OCI-LY7 (cell line): ENCODE data around the gene ZHX3.

Experiments used
- EZH2phosphoT487 ChIP-seq: fragments of 200-600 bp; sonication (generic); IDR thresholded peaks from 2 replicates; pipeline ENCODE4 v1.6.1; 2018; ENCODE audit warnings: low read depth, borderline replicate concordance, mild to moderate bottlenecking, mixed run types, antibody characterized with exemption, low read length, moderate library complexity, mixed read lengths
- TF ChIP-seq, protein P1 (sequence below): fragments of 200-600 bp; sonication (generic); conservative IDR thresholded peaks from 2 replicates; pipeline ENCODE4 v1.5.1; 2014; ENCODE audit warnings: mild to moderate bottlenecking, antibody characterized with exemption, low read length, moderate library complexity, mixed read lengths

DNA sequence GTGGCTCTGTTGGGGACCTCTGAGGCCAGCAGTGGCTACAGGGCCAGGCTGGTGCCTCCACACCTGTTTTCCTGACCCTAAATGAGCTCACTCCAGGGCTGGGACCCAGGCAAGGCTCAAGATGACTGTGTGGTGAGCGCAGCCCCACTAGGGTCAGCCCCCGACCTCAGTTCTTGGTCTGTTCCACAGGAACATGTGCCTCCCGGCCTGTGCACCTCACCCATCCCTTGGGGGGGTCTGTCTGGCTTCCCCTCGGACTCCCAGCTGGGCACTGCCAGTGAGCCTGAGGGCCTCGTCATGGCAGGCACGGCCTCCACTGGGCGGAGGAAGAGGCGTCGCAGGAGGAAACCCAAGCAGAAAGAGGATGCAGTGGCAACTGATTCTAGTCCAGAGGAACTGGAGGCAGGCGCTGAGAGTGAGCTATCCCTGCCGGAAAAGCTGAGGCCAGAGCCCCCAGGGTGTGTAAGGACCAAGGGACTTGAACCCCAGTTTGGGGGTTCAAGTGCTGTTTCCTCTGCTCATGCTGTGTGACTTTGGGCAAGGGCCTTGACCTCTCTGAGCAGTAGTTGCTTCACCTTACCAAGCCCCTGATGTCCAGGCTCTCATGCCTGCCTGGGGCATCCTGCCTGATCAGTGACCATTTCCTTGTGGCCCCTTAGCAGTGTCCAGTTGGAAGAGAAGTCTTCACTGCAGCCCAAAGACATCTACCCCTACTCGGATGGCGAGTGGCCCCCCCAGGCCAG lies 31.1 kb upstream of the ZHX3 start:
- TF ChIP-seq, protein P1, sequence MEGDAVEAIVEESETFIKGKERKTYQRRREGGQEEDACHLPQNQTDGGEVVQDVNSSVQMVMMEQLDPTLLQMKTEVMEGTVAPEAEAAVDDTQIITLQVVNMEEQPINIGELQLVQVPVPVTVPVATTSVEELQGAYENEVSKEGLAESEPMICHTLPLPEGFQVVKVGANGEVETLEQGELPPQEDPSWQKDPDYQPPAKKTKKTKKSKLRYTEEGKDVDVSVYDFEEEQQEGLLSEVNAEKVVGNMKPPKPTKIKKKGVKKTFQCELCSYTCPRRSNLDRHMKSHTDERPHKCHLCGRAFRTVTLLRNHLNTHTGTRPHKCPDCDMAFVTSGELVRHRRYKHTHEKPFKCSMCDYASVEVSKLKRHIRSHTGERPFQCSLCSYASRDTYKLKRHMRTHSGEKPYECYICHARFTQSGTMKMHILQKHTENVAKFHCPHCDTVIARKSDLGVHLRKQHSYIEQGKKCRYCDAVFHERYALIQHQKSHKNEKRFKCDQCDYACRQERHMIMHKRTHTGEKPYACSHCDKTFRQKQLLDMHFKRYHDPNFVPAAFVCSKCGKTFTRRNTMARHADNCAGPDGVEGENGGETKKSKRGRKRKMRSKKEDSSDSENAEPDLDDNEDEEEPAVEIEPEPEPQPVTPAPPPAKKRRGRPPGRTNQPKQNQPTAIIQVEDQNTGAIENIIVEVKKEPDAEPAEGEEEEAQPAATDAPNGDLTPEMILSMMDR = no peak
- TF ChIP-seq EZH2phosphoT487 = no peak
